ENCODE data around the gene SLC38A10.

Gene SLC38A10

GRCh38 chr17:81298325-81298990, 3.4 kb upstream of the SLC38A10 start:
- DNase-seq = no peak

DNA sequence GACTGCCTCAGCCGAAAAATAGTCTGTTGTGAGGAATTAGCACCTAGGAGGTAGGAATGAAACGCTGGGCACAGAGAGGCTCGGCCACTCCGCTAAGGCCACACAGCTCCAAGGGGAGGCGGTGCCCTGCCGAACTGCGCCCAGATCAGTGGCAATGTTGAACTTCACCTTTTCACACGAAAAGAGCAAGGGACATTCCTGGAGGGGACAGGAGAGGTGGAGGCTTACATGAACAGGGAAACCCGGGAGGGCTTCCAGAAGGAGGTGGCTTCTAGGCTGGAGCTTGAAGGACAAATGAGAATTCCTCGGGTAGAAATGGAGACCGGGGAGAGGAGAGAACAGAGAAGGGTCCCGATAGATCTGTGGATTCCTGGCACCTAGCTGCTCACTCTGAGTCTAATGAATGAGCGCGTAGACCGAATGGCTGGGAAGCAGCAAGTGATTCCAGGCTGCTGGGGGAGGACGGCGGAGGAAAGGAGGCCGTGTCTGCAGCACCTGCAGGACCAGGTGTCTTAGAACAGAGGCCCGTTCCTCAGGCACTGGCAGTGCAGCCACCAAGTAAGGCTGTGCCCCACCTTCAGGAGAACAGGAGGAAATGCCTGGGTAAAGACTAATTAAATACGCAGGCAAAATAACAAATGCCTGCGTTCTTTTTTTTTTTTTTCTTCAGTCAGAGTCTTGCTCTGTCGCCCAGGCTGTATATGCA, 722 bp upstream of the SLC38A10 start:
- peak; percentile 47 for DNase-seq

DNA sequence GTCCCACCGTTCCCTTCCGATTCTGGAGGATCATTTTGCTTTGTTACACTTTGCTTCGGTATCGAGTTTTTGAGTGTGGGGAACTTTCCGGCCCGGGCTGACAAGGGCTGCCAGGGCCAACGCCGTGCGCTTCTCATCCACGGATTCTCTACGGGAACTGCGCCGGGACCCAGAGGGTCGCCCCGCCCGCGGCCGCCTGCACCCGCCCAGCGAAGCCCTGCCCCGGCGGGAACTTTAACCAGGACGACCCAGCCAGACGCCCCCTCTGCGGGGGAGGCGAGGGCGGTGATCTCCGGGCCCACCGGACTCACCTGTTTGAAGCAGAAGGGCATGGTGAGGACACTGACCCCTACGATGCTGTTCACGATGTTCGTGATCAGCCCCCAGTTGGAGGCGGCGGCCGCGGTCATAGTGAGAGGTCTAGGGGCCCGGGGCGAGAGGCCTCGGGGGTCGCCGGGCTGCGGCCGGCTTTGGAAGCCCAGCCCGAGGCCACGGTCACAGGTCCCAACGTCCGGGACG, 536 bp downstream of the SLC38A10 start:
- DNase-seq = peak; percentile 9

GRCh38 chr17:81292450-81292849, 2.7 kb downstream of the SLC38A10 start:
- DNase-seq = no peak

DNA sequence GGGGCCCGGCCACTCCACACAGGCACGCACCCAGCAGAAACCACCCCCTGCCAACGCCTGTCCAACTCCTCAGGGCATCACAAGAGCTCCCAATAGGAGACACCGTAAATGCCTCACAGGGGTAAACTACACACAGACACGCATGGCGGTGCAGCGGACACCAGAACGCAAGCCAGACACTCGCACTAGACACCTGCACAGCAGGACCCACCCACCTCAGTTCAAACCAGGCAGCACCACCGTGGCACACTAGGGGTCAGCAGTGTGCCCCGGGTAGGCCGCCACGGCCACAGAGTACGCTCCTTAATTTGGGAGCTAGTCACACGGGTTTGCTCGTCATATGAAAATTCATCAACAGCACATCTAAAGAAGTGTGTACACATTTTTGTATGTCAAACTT, 3.4 kb downstream of the SLC38A10 start:
- DNase-seq = peak; percentile 61

GRCh38 chr17:81290230-81290629, 4.9 kb downstream of the SLC38A10 start:
- no peak for DNase-seq

DNA sequence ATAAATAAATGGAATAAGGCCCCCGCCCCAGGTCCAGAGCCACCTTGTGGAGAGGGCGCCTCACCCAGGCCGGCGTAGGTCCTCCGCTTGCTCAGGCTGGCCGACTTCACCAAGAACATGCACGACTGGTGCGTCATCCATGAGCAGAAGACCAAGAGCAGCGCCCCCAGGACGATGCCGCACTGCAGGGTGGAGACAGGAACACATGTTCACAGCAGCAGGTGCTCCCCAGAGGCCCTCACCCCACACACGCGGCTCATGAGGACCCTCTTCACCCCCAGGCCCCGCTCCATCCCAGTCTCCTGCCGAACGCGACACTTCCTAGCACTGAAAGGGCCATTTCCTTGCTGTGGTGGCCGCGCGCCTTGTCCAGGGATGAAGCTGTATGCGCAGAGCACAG, 5.5 kb downstream of the SLC38A10 start:
- DNase-seq = no peak

- DNase-seq = no peak
These were observed 6.4 kb downstream of the SLC38A10 start for GRCh38 chr17:81288715-81289114.

DNA sequence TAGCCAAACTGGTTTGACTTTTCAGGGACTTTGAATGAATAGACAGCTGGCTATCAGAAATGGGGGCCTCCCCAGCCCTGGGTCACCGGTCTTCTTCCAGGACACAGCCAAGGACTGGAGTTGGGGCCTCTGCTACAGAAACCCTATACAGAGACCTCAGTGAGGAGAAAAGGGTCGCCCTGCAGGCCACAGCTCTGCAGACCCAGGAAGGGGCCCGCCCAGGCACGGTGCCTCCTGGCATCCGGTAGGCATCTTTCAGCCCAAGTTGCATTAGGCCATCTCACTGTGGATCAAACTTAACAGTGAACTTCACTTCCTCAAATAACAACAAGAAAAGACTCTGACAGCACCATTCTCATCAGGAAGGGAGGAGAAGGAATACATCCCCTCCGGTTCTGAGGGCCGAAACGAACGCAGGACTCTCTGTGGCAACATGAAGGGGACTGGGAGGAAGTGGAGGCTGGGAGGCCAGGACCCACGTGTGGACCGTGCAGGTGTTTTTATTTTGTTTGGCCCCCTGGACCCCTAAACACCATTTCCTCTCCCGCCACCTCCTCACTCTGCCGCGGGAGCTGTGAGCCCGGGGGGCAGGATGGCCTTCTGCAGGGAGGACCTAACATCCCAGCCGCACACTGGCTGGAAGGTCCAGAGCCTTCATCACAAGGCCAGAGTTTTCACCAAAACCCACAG, 7.2 kb downstream of the SLC38A10 start:
- DNase-seq = no peak

DNA sequence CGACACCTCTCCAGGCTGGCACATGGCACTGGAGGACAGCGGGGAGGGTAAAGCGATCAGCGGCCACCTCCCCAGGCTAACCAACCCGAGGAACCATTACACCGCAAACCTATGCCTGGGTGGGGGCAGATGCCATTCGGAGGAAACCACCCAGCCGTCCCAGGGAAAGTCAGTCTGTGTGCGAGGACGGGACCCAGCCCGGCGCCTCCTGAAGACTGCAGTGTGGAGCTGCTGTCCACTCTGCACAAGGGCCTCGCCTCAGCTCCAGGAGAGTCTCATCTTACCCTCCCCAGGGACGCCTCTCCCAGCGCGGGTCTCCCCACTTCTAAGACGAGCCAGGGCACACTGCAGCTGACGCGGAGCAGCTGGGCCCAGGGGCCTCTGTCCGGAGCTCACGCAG, 8.0 kb downstream of the SLC38A10 start:
- DNase-seq = no peak

DNA sequence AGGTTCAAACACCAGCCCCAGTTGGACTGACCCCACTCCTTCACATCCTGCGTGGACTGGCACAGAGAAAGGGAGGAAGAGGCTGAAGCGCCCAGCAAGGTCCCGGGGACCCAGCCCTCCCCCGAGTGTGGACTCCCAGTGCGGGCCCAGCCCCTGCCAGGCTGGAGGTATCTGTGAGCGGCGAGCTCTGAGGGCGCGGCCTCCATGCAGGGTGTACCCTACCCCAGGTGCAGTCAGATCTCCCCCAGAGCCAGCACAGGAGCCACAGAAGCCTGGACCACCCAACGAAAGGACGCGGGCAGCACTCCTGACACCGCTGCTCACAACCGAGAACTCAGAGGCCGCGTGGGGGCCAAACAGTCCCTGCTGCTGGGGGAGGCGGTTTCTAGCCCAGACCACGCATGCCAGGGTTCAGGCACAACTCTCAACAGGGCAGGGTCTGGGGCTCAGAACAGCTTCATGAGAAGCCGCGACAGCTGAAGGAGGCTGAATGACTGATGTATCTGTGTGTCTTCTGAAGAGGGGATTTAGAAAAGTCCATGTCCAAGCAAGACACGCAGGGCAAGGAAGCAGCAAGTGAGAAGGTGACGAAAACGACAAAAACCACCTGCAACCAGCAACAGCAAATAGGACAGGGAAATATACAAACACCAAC, 8.5 kb downstream of the SLC38A10 start:
- no peak for DNase-seq

DNA sequence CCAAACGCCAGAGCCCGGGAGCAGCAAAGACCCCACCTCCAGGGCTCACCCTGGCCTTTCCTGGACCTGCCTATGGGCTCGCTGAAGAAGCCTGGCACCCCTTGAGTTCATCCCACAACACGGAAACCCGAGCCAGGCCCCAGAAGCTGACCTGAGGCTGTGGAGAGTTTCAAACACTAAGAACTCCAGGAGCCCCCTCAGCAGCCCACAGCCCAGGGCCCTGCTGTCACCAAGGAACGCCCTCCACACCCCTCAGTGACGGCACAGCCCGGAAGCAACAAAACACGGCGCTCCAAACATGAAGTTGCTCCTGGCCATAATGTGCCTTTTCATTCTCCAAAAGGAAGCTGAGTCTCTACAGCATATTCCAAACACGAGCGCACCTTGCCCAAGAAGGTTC, 9.2 kb downstream of the SLC38A10 start:
- DNase-seq = no peak

DNA sequence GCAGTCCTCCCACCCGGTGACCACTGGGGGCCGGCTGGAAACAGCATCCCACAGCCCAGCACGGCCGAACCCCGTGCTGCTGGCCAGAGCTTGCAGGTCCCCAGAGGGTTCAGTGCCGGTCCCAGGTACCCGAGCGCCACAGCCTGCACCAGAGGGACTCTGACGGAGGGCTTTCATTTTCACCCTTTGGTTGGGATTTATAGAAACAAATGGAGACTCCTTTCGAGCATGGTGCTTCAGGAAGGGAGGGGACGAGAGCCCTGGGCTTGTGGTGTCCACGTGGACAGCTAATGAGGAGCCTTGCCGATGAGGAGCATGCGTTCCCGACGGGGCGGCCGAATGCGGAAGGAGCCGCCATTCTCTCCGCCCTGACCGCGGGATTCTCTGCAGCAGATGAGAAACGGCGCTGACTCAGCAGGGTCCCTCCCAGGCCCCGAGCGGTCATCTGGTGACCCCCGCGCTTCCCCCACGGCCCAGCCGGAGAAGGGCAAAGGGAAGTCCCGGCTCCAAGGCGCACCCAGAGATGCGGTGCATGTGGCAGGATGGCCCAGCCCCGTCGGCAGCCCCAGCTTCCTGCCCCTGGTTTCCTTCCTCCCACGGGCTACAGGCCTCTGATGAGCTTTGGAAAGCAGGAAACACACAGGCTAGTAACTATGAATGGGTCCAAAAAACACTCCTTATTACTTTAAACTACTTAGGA, 9.8 kb downstream of the SLC38A10 start:
- peak; percentile 37 for DNase-seq

DNA sequence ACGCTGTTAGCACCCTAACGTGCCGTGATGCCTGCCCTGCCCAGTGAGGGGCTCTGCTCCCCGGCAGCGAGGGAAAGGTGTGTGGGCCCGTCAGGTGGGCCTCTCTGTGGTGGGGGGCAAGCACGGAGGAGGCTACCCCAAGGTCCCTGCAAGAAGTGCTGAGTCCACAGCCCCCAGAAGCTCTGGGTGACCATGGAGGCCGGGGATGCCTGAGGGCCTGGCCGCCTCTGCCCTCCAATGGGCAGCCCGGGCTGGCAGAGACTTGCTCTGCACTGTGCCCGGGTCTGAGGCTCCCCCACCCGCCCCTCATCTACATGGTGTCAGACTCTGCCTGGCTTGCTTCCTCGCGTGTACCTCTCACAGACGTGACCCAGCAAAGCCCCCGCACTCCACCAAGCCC, 12.2 kb downstream of the SLC38A10 start:
- DNase-seq = no peak

- no peak for DNase-seq
These were observed 13.0 kb downstream of the SLC38A10 start for GRCh38 chr17:81282141-81282540.

DNA sequence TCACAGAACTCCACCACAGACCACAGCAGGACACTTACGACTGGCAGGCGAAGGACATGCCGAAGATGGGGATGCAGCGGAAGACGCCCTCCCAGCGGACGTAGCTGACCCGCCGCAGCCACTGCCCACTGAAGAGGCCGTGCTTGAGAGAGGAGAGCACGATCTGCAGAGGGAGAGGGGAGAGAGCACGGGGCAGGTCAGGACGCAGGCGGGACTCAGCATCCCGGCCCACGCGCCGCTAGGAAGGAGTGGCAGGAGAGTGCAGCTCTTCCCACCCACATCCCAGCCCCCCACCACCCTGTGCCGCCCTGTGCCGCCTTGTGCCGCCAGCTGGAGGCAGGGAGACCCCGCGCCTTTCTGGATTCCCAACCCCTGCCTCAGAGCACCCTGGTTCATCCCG, 14.5 kb downstream of the SLC38A10 start:
- DNase-seq = no peak

GRCh38 chr17:81279278-81280275, 15.5 kb downstream of the SLC38A10 start:
- no peak for DNase-seq

DNA sequence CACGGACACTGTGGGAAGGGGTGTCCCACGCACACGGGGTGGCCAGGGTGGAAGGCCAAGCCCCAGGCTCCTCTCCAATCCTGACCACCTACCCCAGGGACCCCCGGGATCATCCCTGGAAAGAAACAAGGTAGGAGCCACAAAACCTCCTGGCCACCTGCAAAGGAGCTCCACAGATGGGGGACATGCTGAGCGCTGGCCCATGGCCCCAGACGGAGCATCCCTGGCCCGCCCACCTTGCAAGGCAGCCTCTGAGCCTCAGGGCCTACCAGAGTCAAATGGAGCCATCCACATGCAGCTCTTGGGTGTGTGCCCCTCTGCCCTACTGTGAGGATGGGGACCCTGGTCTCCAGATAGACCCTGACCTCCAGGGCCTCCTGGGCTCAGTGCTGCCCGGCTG, 16.3 kb downstream of the SLC38A10 start:
- DNase-seq = no peak

DNA sequence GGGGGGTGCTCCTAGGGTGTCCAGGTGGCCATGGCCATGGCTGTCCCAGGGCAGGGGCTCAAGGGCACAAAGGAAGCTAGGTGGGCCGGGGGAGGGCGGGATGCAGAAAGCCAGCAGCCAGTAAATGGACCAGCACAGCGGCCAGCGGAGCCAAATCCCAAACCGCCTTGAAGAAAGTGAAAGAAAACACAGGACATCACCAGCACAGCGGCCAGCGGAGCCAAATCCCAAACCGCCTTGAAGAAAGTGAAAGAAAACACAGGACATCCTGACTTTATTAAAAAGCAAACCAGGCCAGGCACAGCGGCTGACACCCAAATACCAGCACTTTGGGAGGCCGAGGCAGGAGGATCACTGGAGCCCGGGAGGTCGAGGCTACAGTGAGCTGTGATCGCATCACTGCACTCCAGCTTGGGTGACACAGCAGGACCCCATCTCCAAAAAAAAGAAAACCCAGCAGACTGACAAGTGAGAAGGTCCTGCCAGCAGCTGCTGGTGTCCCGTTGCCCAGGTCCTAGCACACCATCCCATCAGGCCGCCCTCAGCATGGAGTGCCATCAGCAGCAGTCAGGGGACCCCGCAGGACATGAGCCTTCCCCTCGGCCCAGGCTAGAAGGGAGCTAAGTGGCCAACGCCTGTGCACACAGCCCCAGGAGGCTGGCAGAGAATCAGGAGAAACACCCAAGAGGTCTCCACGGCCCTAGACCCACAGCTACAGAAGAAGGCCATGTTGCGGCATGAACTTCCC, 17.0 kb downstream of the SLC38A10 start:
- no peak for DNase-seq

DNA sequence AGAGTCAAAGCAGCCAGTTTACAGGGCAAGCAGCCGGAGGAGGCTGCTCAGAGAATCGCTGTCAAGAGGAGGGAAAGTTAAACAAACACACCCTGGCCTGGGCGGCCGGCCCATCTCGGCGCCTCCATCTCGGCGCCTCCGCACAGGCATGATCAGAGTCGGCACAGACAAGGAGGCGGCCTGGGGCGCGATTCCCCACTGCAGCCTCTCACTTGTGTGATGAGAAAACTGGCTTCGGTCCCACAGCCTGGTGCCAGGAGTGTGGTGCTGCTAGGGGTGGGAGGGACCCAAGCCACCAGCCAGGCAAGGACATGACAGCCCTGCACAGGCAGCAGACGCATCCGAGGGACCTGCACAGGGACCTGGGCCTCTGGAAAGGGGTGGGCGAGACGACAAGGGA, 17.7 kb downstream of the SLC38A10 start:
- DNase-seq = no peak

GRCh38 chr17:81276781-81277180, 18.3 kb downstream of the SLC38A10 start:
- DNase-seq = no peak

All from T-helper 9 cell (primary cell).